Adrenal gland (tissue), 5 donors: ENCODE measurements around the gene CCDC88B.

ENCODE experiments used
- CTCF ChIP-seq, 6 experiments: fragments of 450-650 bp in 4 of 6; fragments of 200-600 bp in 2 of 6; sonication (generic) in 1 of 6; IDR thresholded peaks; 1 replicate in 5 of 6; 2 replicates in 1 of 6; pipeline versions ENCODE4 v1.5.1 to v1.8.0; 2016 to 2021; ENCODE audit warnings: antibody characterized with exemption in 6 of 6, mild to moderate bottlenecking in 2 of 6, moderate library complexity in 1 of 6
- POLR2A ChIP-seq, 2 donors: fragments of 450-650 bp; IDR thresholded peaks; one replicate each; pipeline ENCODE4 v1.6.1; 2017; ENCODE audit warnings: antibody characterized with exemption in 2 of 2, mild to moderate bottlenecking in 2 of 2, moderate library complexity in 1 of 2
- donor health status: DM: no; HTN: no; CAD: no.

- no peak for TF ChIP-seq CTCF (IDR thresholded peaks at IDR 0.05)
- no peak for TF ChIP-seq POLR2A (IDR thresholded peaks at IDR 0.05)
Observed at GRCh38 chr11:64321026-64321425, 19.0 kb upstream of the CCDC88B start.
